IMR-90 (cell line): ENCODE measurements around the gene FAM24B. TPM values are rescaled to one million over a fixed set of nuclear protein-coding genes. Genes with fewer than 3 reads are reported as not detected.

Source experiments
- ATAC-seq: fragments of 200-7000 bp; cut with Tn5 transposase; 2 replicates; pipeline ENCODE4 v1.9.1; 2020; ENCODE audit warnings: low read depth, mild to moderate bottlenecking, moderate library complexity
- BruUV-seq: library from RNA; stranded (reverse); fragments of 400-500 nt; replicated peaks from 2 replicates; lab custom pipeline; 2021; lab: Mats Ljungman, UMichigan
- CTCF ChIA-PET: fragments of 300-600 bp; formaldehyde crosslinking; extraction: SDS; loops from one replicate; lab custom pipeline; 2021; ENCODE audit warnings: antibody characterized with exemption; lab: Yijun Ruan, JAX
- POLR2A ChIA-PET: fragments of 300-600 bp; sonication (Branson Sonifier 250); formaldehyde crosslinking; loops from one replicate; lab custom pipeline; 2022; ENCODE audit warnings: antibody characterized with exemption; ENCODE audit not compliant: unreplicated experiment; lab: Charles Lee
- DNase-seq: peaks from one replicate; pipeline ENCODE4 v3.0.0; 2013
- H2AFZ ChIP-seq: replicated peaks from 2 replicates; pipeline ENCODE3; 2013; ENCODE audit warnings: low read length, mild to moderate bottlenecking; ENCODE audit not compliant: poor library complexity
- H2AK5ac ChIP-seq: 2 replicates; pipeline ENCODE4 v1.6.1; 2013; ENCODE audit warnings: low read depth, low read length, inconsistent platforms
- H2AK9ac ChIP-seq: replicated peaks from 2 replicates; pipeline ENCODE3; 2013; ENCODE audit warnings: mild to moderate bottlenecking, low read depth, low read length, moderate library complexity; ENCODE audit not compliant: poor library complexity
- H2BK120ac ChIP-seq: 2 replicates; pipeline ENCODE4 v1.6.1; 2013; ENCODE audit warnings: low read depth, low read length, inconsistent platforms
- H2BK15ac ChIP-seq: 3 replicates; pipeline ENCODE4 v1.6.1; 2013; ENCODE audit warnings: low read depth, low read length, inconsistent platforms
- H2BK20ac ChIP-seq: 2 replicates; pipeline ENCODE4 v1.6.1; 2013; ENCODE audit warnings: low read depth, mild to moderate bottlenecking, inconsistent platforms, low read length, moderate library complexity
- H2BK5ac ChIP-seq: 2 replicates; pipeline ENCODE4 v1.6.1; 2013; ENCODE audit warnings: mild to moderate bottlenecking, low read depth, low read length, inconsistent platforms; ENCODE audit not compliant: poor library complexity, severe bottlenecking
- H3K14ac ChIP-seq: replicated peaks from 2 replicates; pipeline ENCODE4 v1.6.1; 2013; ENCODE audit warnings: low read depth, low read length, inconsistent platforms
- H3K18ac ChIP-seq: 2 replicates; pipeline ENCODE4 v1.6.1; 2013; ENCODE audit warnings: low read depth, low read length, control low read depth
- H3K23ac ChIP-seq: 2 replicates; pipeline ENCODE4 v1.6.1; 2013; ENCODE audit warnings: low read depth, low read length, inconsistent platforms
- H3K27ac ChIP-seq: 2 replicates; pipeline ENCODE4 v1.5.1; 2013; ENCODE audit warnings: mild to moderate bottlenecking, control low read depth, low read length; ENCODE audit not compliant: insufficient read depth
- H3K27me3 ChIP-seq: 2 replicates; pipeline ENCODE4 v1.6.1; 2013; ENCODE audit warnings: low read length; ENCODE audit not compliant: control insufficient read depth, insufficient read depth
- H3K36me3 ChIP-seq: 2 replicates; pipeline ENCODE4 v1.6.1; 2013; ENCODE audit warnings: low read length, mixed read lengths; ENCODE audit not compliant: control insufficient read depth, insufficient read depth
- H3K4ac ChIP-seq: 2 replicates; pipeline ENCODE4 v1.6.1; 2013; ENCODE audit warnings: low read depth, low read length, inconsistent platforms
- H3K4me1 ChIP-seq: 2 replicates; pipeline ENCODE4 v1.6.1; 2013; ENCODE audit warnings: low read length, mixed read lengths; ENCODE audit not compliant: control insufficient read depth, insufficient read depth
- H3K4me2 ChIP-seq: 2 replicates; pipeline ENCODE4 v1.6.1; 2013; ENCODE audit warnings: low read depth, mild to moderate bottlenecking, control low read depth, low read length, moderate library complexity
- H3K4me3 ChIP-seq: 2 replicates; pipeline ENCODE4 v1.5.1; 2013; ENCODE audit warnings: low read depth, mild to moderate bottlenecking, control low read depth, low read length, moderate library complexity; ENCODE audit not compliant: insufficient read depth
- H3K56ac ChIP-seq: 2 replicates; pipeline ENCODE4 v1.6.1; 2013; ENCODE audit warnings: low read length, inconsistent platforms; ENCODE audit not compliant: insufficient read depth; ENCODE audit errors: extremely low read depth
- H3K79me1 ChIP-seq, 2 experiments: 2 replicates each; pipeline ENCODE4 v1.6.1; 2013; ENCODE audit warnings: low read length in 2 of 2, inconsistent platforms in 1 of 2, low read depth in 1 of 2
- H3K9ac ChIP-seq: 2 replicates; pipeline ENCODE4 v1.6.1; 2013; ENCODE audit warnings: low read depth, low read length, control low read depth
- H3K9me1 ChIP-seq: 2 replicates; pipeline ENCODE4 v1.6.1; 2013; ENCODE audit warnings: low read length, inconsistent platforms; ENCODE audit not compliant: insufficient read depth
- H3K9me3 ChIP-seq: 2 replicates; pipeline ENCODE4 v1.6.1; 2013; ENCODE audit warnings: low read length; ENCODE audit not compliant: control insufficient read depth, insufficient read depth
- H4K20me1 ChIP-seq: 2 replicates; pipeline ENCODE4 v1.6.1; 2013; ENCODE audit warnings: low read length, inconsistent platforms; ENCODE audit not compliant: insufficient read depth
- H4K5ac ChIP-seq: 2 replicates; pipeline ENCODE4 v1.6.1; 2013; ENCODE audit warnings: mild to moderate bottlenecking, low read depth, low read length, control low read depth
- H4K8ac ChIP-seq, 2 experiments: 2 replicates each; pipeline ENCODE4 v1.6.1; 2013; ENCODE audit warnings: low read depth in 2 of 2, low read length in 2 of 2, control low read depth in 1 of 2, inconsistent platforms in 1 of 2
- H4K91ac ChIP-seq: 2 replicates; pipeline ENCODE4 v1.6.1; 2013; ENCODE audit warnings: low read depth, low read length, inconsistent platforms; ENCODE audit not compliant: insufficient read depth
- BHLHE40 ChIP-seq: fragments of 150-350 bp; IDR thresholded peaks from 2 replicates; pipeline ENCODE4 v1.6.1; 2016; ENCODE audit warnings: mild to moderate bottlenecking, low read depth, low read length
- CEBPB ChIP-seq: IDR thresholded peaks from 2 replicates; pipeline ENCODE4 v1.6.1; 2012; ENCODE audit warnings: low read depth, low read length, improper control_type of control experiment
- CHD1 ChIP-seq: IDR thresholded peaks from 2 replicates; pipeline ENCODE4 v1.6.1; 2012; ENCODE audit warnings: low read depth, low read length, improper control_type of control experiment
- MAFK ChIP-seq: IDR thresholded peaks from 2 replicates; pipeline ENCODE4 v1.6.1; 2012; ENCODE audit warnings: low read depth, low read length, improper control_type of control experiment
- MXI1 ChIP-seq: IDR thresholded peaks from 2 replicates; pipeline ENCODE4 v1.6.1; 2012; ENCODE audit warnings: low read depth, mild to moderate bottlenecking, low read length, moderate library complexity, borderline replicate concordance
- NFE2L2 ChIP-seq: fragments of 150-350 bp; IDR thresholded peaks from 2 replicates; pipeline ENCODE4 v1.6.1; 2016; ENCODE audit warnings: low read depth, mild to moderate bottlenecking, low read length
- POLR2A ChIP-seq: IDR thresholded peaks from 2 replicates; pipeline ENCODE4 v1.6.1; 2012; ENCODE audit warnings: mild to moderate bottlenecking, low read depth, low read length
- RAD21 ChIP-seq: IDR thresholded peaks from 2 replicates; pipeline ENCODE4 v1.6.1; 2012; ENCODE audit warnings: low read length, improper control_type of control experiment
- RCOR1 ChIP-seq: IDR thresholded peaks from 2 replicates; pipeline ENCODE4 v1.6.1; 2012; ENCODE audit warnings: mild to moderate bottlenecking, low read length, improper control_type of control experiment; ENCODE audit not compliant: insufficient replicate concordance
- SMC3 ChIP-seq: fragments of 150-350 bp; IDR thresholded peaks from 2 replicates; pipeline ENCODE4 v1.6.1; 2016; ENCODE audit warnings: low read depth, mild to moderate bottlenecking, antibody characterized with exemption, low read length, moderate library complexity
- WGBS, 2 experiments: methylation state at CpG; one replicate each; pipeline versions ENCODE4 v1.1.5 to v1.1.7; 2013; ENCODE audit warnings: missing lambda C conversion rate in 2 of 2; ENCODE audit not compliant: insufficient read length in 1 of 2; ENCODE audit errors: extremely low coverage in 2 of 2; 5-methylcytosine and 5-hydroxymethylcytosine counted together
- dilution Hi-C: fragments of 300-500 bp; cut with HindIII; formaldehyde crosslinking; loops from one replicate; pipeline ENCODE4 v1.14.3; 2018; ENCODE audit warnings: low sequenced_read_pairs; ENCODE audit not compliant: unreplicated experiment
- in situ Hi-C: fragments of 300-500 bp; cut with MboI; formaldehyde crosslinking; loops from 3 replicates; pipeline ENCODE4 v1.14.3; 2019; ENCODE audit warnings: low sequenced_read_pairs, inconsistent platforms, mixed read lengths
- intact Hi-C: fragments of 100-400 bp; cut with micrococcal nuclease; formaldehyde crosslinking; loops from 2 replicates; pipeline ENCODE4 v1.10.0; 2022
- polyA plus RNA-seq, 3 experiments: library from polyadenylated mRNA; depleted of rRNA; stranded (reverse); fragments of >200 nt; gene quantifications; 2 replicates each; pipeline ENCODE4 v1.2.3, GENCODE V29; 2012; ENCODE audit warnings: low replicate concordance in 1 of 3
- total RNA-seq: library from RNA; depleted of rRNA; stranded (reverse); fragments of >200 nt; gene quantifications from 2 replicates; pipeline ENCODE4 v1.2.3, GENCODE V29; 2012
- TF ChIP-seq, protein P1 (sequence below): conservative IDR thresholded peaks from 2 replicates; pipeline ENCODE4 v1.5.1; 2012; ENCODE audit warnings: mild to moderate bottlenecking, low read depth, low read length, improper control_type of control experiment
- TF ChIP-seq, protein P2 (sequence below): fragments of 150-350 bp; IDR thresholded peaks from 2 replicates; pipeline ENCODE4 v1.6.1; 2016; ENCODE audit warnings: low read depth, mild to moderate bottlenecking, low read length, moderate library complexity, borderline replicate concordance
- TF ChIP-seq, protein P3 (sequence below): fragments of 150-350 bp; IDR thresholded peaks from 2 replicates; pipeline ENCODE4 v1.6.1; 2017; ENCODE audit warnings: mild to moderate bottlenecking, antibody characterized with exemption, low read length, low read depth

Gene FAM24B
- total and polyA plus RNA-seq, 2 of the 4 experiments (the other 2 are of a cell fraction) = 1.6 to 4.3 TPM

DNA sequence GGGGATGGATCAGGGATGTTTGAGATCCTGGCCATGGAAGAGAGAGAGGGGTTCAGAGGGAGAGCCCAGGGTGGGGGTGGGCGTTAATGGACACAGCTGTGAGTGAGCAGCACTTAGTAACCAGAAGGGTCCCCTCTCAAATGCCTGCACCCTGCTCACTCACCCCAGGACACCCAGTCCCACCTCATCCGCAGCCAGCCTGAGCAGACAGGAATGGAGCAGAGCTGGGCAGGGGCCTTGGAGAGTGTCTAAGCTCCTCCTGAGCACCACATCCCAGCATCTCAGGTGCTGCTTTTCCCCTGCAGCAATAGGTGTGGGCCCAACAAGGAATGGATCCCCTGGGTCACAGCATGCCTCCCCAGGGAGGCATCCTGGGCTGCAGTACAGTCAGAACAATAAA is 36.3 kb upstream of the FAM24B start (continued):
- TF ChIP-seq CEBPB = no peak
- TF ChIP-seq, protein P1, sequence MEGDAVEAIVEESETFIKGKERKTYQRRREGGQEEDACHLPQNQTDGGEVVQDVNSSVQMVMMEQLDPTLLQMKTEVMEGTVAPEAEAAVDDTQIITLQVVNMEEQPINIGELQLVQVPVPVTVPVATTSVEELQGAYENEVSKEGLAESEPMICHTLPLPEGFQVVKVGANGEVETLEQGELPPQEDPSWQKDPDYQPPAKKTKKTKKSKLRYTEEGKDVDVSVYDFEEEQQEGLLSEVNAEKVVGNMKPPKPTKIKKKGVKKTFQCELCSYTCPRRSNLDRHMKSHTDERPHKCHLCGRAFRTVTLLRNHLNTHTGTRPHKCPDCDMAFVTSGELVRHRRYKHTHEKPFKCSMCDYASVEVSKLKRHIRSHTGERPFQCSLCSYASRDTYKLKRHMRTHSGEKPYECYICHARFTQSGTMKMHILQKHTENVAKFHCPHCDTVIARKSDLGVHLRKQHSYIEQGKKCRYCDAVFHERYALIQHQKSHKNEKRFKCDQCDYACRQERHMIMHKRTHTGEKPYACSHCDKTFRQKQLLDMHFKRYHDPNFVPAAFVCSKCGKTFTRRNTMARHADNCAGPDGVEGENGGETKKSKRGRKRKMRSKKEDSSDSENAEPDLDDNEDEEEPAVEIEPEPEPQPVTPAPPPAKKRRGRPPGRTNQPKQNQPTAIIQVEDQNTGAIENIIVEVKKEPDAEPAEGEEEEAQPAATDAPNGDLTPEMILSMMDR = no peak
- TF ChIP-seq RAD21 = no peak
- TF ChIP-seq MXI1 = no peak

DNA sequence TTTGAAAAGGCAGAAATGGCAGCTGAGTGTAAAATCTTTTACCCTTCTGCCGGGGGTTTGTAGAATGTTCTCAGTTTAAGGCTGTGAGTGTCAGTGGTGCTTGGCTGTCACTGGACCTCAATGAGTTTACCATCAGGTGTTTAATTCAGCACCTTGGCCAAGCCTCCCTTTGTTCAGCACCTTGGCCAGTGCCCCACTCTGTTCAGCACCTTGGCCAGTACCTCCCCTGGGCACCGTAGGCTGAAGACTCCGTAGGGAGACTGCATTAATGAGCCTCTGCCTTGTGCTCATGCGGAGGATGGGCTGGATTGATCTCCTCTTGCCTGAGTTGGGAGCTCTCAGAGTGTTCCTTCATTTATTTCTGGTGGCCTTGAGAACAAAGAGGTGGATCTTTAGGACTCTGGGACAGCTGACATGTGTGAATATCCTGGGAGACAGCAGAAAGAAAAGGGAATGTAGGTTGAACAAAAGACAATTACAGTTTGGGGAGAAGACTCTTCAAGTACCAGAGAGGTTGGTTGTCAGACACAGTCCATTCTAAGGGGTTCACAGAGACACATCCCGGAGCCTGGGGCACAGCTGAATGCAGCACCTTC is 32.6 kb upstream of the FAM24B start:
- no peaks in the 10 kb centered on the region for H3K27me3 ChIP-seq
- in situ Hi-C loops = no loop called here
- no peaks in the 10 kb centered on the region for H3K36me3 ChIP-seq
- H4K91ac ChIP-seq = no peak overlapping the region
- no peak overlapping the region for H2BK20ac ChIP-seq
- H2BK5ac ChIP-seq = no peak overlapping the region
- ChIA-PET CTCF (no interaction called here), POLR2A (no interaction called here)
- no peak overlapping the region for H3K14ac ChIP-seq
- intact Hi-C loops = no loop called here
- no peak overlapping the region for H2BK120ac ChIP-seq
- H3K4me2 ChIP-seq = no peak overlapping the region
- dilution Hi-C loops = no loop called here
- peak; percentile 99 for ATAC-seq
- 0 out of 2 replicates have a peak, but pooled peaks cover 3% of the 10 kb centered on the region for H4K20me1 ChIP-seq
- TF ChIP-seq, protein P2, sequence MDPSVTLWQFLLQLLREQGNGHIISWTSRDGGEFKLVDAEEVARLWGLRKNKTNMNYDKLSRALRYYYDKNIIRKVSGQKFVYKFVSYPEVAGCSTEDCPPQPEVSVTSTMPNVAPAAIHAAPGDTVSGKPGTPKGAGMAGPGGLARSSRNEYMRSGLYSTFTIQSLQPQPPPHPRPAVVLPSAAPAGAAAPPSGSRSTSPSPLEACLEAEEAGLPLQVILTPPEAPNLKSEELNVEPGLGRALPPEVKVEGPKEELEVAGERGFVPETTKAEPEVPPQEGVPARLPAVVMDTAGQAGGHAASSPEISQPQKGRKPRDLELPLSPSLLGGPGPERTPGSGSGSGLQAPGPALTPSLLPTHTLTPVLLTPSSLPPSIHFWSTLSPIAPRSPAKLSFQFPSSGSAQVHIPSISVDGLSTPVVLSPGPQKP = no peak
- TF ChIP-seq MAFK (no peak), BHLHE40 (no peak), POLR2A (no peak), RCOR1 (peak; percentile 97), SMC3 (peak; percentile 18; the same call in 1 of the 2 replicates), CHD1 (no peak), NFE2L2 (no peak)
- TF ChIP-seq, protein P3, sequence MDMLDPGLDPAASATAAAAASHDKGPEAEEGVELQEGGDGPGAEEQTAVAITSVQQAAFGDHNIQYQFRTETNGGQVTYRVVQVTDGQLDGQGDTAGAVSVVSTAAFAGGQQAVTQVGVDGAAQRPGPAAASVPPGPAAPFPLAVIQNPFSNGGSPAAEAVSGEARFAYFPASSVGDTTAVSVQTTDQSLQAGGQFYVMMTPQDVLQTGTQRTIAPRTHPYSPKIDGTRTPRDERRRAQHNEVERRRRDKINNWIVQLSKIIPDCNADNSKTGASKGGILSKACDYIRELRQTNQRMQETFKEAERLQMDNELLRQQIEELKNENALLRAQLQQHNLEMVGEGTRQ = no peak
- H4K8ac ChIP-seq = no peak overlapping the region
- peak overlapping the region; percentile 56 for H2AFZ ChIP-seq
- no peak overlapping the region for H3K18ac ChIP-seq
- no peaks in the 10 kb centered on the region for H3K9me1 ChIP-seq
- H4K5ac ChIP-seq = no peak overlapping the region
- no peaks in the 10 kb centered on the region for H3K79me1 ChIP-seq
- H3K9me3 ChIP-seq = no peaks in the 10 kb centered on the region
- peak overlapping the region; percentile 23 for H2AK9ac ChIP-seq
- no peak overlapping the region for H2BK15ac ChIP-seq
- H3K4me3 ChIP-seq = no peak overlapping the region
- no TSS peak for BruUV-seq
- 0% methylated on average over 1 of the region's 5 CpGs; no CpG with 5 or more reads in 1 of the 2 experiments for WGBS, 2 experiments
- no peak overlapping the region for H2AK5ac ChIP-seq
- no peak overlapping the region for H3K56ac ChIP-seq
- no peak overlapping the region for H3K23ac ChIP-seq
- H3K27ac ChIP-seq = no peak overlapping the region
- H3K4ac ChIP-seq = no peak overlapping the region
- H3K4me1 ChIP-seq = no peaks in the 10 kb centered on the region
- peak; percentile 52 for DNase-seq
- no peak overlapping the region for H3K9ac ChIP-seq
